PFSK-1 (cell line): ENCODE data around the gene CACNA1A.

Experiments
- FOXP2 ChIP-seq: optimal IDR thresholded peaks from 2 replicates; pipeline ENCODE3; 2011; ENCODE audit warnings: borderline replicate concordance, control low read depth, inconsistent platforms; ENCODE audit not compliant: insufficient read depth; ENCODE audit errors: extremely low read length, extremely low read depth
- POLR2AphosphoS5 ChIP-seq: IDR thresholded peaks from 2 replicates; pipeline ENCODE4 v1.6.1; 2012; ENCODE audit warnings: low read depth, mild to moderate bottlenecking, control low read depth, low read length, moderate library complexity
- REST ChIP-seq, 2 experiments: IDR thresholded peaks; 2 replicates each; pipeline versions ENCODE4 v1.6.1 to v1.8.0; 2011 to 2012; ENCODE audit warnings: low read depth in 2 of 2, low read length in 2 of 2, control low read depth in 1 of 2, inconsistent platforms in 1 of 2, mild to moderate bottlenecking in 1 of 2, moderate library complexity in 1 of 2; ENCODE audit not compliant: insufficient read depth in 1 of 2
- SIN3A ChIP-seq: IDR thresholded peaks from 2 replicates; pipeline ENCODE4 v1.6.1; 2012; ENCODE audit warnings: mild to moderate bottlenecking, low read length, moderate library complexity, borderline replicate concordance; ENCODE audit not compliant: insufficient read depth
- TAF1 ChIP-seq: IDR thresholded peaks from 2 replicates; pipeline ENCODE4 v1.6.1; 2012; ENCODE audit warnings: low read length, control low read depth, borderline replicate concordance; ENCODE audit not compliant: insufficient read depth

GRCh38 chr19:13478576-13478975, 27.7 kb downstream of the CACNA1A start:
- TF ChIP-seq POLR2AphosphoS5 (no peak), REST (IDR thresholded peaks at IDR 0.05; ENCODE audit: insufficient read depth in 1 of 2, low read depth in 2 of 2, low read length in 2 of 2) (no peak), SIN3A (no peak), TAF1 (no peak), FOXP2 (no peak)
